C4-2B (cell line): ENCODE measurements around the gene SSR3.

Experiments used
- CTCF ChIP-seq: fragments of 450-650 bp; conservative IDR thresholded peaks from 2 replicates; pipeline ENCODE4 v1.5.1; 2017; ENCODE audit warnings: mild to moderate bottlenecking
- ZFX ChIP-seq: fragments of 450-650 bp; IDR thresholded peaks from 2 replicates; pipeline ENCODE4 v1.6.1; 2017

DNA sequence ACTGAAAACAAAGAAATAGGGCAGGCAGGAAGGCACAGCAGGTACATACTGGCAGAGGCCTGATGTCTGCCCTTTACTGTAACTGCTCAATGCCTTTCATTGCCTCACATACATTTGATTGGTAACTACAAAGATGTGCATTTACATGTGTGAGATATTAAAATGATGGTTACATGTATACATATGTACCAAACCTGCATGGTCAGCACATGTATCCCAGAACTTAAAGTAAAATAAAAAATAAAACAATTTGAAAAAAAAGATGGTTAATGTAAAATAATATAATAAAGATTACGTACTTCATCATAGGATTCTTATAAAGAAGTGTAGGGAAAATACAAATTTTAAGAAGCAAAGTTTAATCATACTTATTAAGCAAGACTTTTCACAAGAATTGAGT, 15.1 kb downstream of the SSR3 start:
- TF ChIP-seq CTCF (no peak), ZFX (no peak)
